NCI-H1092 treated with DMSO at 0.1 percent for 48 hours (cell line): ENCODE results near the gene ATP2B2.

Source experiments
- DNase-seq: peaks from one replicate; lab custom pipeline; 2025; lab: John Stamatoyannopoulos, UW

Gene ATP2B2

DNA sequence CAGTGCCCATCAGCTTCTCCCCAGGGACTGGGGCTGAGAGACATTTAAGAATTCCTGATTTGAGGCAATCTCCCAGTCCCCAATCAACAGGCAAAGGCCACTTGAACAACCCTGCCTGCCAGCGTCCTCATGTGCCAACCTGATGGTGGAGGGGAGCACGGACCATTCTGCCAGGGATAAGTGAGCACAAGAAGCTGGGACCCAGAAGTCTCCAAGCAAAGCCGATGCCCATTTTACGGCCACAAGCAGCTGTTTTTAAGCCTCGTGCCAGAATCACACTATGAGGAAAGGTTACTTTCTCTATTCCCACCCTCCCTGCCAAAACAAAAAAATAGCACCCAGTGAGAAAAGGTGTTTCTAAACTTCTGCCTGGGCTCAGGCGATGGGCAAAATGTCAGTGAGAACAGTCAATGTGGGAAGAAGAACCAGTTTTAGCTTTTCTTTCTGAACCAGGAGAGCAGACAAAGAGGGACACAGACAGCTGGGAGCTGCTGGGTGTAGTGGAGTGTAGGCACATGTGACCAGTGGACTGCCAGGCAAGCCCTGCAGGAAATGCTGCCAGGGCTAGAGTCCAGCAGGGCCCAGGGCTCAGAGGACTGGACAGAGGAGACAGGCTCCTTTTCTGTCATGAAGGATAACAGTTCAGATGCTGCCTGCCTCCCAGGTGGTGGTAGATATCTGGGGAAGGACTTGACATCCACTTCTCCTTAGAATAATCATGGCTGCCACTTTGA lies 57.7 kb downstream of the ATP2B2 start:
- DNase-seq: no peak

GRCh38 chr3:10447110-10447509 lies 58.3 kb downstream of the ATP2B2 start:
- DNase-seq: no peak

DNA sequence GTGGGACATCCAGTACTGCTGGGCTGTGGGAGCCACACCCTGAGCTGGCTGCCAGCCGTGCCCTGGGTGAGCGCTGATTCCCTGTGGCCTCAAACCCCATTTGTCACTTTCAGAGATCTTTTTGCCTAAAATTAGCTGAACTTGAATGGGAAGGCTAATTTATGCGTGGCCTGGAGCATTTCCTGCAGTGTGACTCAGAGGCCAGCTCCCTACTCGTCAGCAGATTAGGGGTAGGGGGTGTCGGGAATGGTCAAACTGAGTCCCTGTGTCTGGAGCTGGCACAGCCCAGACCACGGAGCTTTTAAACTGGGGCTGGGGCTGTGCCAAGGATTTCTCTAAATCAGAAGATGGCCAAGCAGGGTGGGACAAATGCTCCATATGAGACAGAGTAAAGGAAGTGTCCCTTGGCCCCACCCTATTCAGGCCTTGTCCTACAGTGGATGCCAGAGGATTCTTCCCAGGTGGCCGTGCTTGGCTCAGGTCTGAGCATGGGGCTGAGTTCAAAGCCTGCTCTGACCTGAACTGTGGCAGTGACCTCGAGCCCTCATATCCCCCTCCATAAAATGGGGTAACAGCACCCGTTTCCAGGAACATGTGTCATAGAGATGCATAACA lies 59.7 kb downstream of the ATP2B2 start:
- no peak for DNase-seq

GRCh38 chr3:10444511-10444910 lies 60.9 kb downstream of the ATP2B2 start:
- DNase-seq: no peak

DNA sequence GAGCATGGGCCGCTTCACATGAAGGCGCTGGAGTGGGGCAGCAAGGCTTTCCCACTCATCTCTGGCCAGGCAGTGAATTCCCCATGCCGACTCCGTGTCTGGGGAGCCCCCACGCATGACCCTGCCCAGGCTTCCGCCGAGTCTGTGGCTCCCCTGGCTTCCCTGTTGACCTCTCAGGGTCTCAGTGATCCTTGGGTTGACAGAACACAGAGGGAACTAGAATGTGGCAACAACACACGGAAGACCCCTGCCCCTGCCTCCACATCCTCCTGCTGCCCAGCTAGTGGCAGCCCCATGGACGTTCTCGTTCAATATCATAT lies 61.3 kb downstream of the ATP2B2 start:
- DNase-seq: no peak

DNA sequence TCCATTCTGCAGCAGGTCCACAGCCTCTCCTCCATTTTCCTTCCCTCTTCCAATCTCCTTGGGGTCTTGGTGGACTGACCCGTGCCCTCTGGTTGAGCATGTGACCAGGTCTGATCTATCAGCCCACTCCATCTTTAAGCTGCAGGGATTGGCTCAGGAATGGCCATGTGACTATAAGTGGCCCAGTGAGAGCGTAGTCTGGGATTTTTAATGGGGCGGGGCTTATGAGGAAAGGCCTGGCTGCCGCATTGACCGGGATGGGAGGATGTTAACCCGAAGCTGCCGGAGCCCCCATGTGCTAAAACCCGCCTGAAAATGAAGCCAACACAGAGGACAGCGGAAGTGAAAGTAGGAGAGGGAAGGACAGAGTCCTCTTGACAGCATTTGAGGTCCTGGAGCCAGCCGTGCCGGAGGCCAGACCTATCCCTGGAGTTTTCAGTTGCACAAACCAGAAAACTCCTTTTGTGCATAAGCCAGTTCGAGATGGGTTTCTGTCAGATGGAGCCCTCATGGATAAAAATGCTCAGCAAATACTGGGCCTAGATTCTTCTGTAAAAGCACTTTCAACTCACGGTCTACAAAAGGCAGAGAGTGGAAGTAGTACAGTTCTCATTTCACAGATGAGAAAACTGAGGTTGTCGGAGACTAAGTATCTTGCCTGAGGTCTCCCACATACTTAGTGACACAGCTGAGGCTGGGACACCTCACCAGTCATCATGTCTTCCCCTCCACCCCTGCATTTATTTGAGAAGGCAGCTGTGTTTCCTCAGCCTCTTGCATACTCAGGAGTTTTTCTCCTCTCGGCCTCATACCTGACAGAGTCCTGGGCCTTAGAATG lies 61.9 kb downstream of the ATP2B2 start:
- DNase-seq: no peak

GRCh38 chr3:10442151-10442795 lies 63.1 kb downstream of the ATP2B2 start:
- no peak for DNase-seq

GRCh38 chr3:10440684-10441083 lies 64.7 kb downstream of the ATP2B2 start:
- DNase-seq: no peak

GRCh38 chr3:10438902-10439610 lies 66.3 kb downstream of the ATP2B2 start:
- DNase-seq: no peak

DNA sequence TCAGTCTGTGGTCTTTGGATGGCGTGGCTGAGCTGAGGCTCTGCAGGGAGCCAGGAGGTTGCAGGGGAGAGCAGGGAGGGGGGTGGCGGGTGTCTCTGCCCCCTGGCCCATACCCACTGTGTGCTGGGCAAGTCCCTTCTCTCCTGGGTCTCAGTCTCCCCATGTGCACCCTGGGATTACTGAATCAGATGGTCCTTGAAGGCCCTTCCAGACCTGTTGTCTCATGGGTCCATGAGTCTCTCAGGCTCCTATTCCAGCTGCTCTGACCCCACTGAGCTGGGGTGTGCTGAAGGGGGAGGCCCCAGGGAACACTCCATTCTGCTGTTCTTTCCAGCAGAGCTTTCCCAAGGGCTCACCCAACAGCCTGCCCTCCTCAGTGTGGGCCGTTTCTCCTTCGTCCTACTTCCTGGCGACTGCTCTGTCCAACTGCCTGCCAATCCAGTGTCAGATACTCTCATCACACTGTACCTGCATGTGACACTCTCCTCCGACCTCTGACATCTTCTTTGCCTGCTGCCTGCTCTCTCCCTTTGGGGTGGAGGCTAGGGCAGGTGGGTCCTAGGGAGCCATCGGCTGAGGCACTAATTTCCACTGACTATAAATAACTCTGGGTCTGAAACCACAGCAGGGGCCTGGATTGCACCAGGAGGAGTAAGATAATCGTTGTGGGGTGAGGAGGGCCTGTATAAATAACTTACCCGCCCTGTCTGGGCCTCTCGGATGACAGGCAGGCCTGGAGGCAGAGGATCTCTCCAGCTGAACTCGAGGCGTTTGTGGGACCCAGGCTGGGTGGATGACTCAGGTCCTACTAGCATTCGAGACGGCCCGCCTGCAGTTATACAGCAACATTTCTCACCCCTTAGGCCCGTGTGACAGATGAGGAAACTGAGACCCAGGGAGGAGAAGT lies 67.1 kb downstream of the ATP2B2 start:
- no peak for DNase-seq

GRCh38 chr3:10437272-10437994 lies 68.0 kb downstream of the ATP2B2 start:
- DNase-seq: no peak

DNA sequence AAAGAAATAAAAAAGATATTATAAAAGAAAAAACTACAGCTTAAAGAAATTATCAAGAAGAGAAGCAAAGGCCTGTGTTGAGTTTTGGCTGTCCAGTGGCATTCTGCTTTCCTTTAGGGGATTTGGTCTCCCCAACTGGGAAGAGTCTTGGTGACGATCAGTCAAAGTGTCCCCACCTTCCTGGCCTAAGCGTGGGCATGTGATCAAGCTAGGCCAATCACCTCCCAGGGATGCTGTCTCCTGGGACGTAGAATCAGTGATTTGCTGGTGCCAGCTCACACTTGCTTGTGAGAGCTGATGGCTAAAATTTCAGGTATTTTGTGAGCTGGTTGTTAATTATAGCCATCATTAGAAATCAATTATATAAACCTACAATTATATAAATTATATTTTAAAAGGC lies 69.5 kb downstream of the ATP2B2 start:
- no peak for DNase-seq

GRCh38 chr3:10434938-10435336 lies 70.4 kb downstream of the ATP2B2 start:
- no peak for DNase-seq

DNA sequence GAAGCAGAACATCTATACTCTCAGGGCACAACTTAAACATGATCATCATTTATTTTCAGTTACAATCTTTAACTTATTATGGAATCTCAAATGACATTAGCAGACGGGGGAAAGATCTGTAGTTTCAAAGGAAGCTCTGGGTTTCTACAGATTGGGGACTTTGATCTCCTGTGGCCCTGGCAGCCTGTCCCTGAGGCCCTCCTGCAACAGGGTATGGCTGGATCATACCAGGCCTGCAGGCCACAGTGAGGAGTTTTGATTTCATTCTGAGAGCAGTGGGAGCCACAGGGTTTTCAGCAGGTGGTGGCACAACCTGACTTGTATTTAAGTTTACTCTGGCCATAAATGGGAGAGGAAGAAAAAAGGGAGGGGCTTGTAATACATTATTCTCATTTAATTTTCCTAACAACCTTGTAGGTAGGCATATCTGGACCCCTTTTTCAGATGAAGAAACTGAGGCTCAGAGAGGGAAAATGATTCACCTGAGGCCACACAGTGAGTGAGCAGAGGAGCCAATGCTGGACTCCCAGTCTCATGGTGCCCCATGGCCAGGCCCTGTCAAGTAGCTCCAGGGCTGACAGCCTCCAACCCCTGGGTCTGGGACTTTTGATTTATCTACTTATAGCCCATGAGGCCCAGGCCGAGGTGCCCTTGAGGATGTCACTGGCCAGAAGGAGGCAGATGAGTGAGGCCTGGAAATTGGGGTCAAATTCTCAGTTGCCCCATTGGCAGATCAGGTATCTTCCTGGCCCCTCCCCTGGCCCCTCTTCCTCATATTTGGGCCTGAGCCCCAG lies 71.0 kb downstream of the ATP2B2 start:
- DNase-seq: no peak

GRCh38 chr3:10432931-10433330 lies 72.5 kb downstream of the ATP2B2 start:
- DNase-seq: no peak

DNA sequence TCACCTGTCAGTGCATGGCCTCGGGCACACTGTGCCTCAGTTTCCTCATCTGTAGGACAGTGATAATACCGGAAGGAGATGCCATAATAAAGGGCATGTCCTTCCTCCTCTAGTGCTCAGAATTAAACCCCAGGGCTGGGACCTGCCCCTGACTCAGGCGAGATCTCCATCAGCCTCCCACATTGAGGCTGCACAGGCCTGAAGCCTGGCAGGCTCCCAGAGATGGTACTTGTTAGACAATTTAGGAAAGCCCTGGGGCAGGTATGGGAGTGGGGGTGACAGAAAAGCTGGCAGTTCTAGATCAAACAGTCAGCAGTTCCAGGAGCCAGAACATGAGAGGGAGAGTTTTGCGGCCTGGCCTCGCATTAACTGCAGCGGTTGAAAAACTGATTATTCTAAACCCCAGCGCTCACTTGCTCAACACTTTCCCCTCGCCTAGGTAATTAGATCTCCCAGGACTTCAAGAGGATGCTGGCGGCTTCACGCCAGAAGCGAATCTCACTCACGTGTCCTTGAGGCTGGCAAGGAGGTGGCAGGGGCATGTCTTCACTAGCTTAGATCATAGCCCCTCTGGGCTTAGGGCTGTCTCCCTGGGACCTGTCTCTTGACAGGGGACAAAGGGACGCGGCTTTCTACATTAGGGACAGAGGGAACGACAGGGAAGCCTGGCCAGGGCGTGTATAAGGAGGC lies 73.1 kb downstream of the ATP2B2 start:
- peak; percentile 59 for DNase-seq

DNA sequence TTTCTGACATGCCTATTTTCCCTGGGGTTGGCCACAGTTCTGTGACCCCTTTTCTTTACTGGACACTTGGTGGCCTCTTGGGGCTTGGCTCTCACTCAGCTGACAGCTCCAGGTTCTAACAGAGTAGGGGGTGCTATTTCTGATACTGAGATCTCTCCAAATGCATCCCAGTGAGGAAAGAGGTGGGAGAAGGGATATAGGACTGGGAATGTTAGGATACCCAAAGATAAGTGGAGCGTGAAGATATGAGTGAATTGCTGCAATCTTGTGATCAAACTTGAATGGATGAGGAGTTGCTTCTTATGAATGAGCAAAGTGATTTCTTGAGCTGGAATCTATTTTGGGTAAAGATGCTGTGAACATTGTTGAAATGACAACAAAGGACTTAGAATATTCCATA lies 74.6 kb downstream of the ATP2B2 start:
- DNase-seq: no peak

DNA sequence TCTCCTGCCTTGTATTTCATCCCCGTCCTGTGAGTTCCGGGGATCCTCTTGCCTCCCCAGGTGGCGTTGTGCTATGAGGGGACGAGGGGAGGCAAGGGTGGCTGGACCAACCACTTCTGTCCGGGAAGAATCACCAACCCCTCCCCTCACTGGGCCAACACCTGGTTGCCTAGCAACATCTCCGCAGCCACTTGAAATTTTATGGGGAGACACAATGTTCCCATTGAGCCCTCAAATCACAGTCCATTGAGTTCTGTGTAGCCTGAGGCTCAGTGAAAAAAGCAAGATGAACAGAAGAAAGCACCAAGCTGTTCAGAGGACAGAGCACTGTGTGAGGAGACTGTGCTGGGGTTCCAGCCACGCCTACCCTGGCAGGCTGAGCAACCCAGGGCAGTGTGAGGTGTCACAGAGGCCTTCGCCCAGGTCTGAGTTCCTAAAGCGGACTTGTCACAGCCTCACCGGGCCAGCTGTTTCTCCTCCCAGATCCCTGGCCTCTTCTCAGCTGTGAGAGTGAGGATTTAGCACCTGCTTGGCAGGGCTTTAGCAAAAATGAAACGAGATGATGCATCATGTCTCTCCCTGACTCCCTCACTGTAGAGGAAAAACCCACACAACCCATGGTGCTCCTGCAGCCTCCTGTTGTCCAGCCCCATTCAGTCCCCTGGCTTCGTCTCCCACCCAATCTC lies 76.8 kb downstream of the ATP2B2 start:
- DNase-seq: no peak
